Keratinocyte (primary cell): ENCODE results near the gene CFAP53.

Experiments
- EZH2 ChIP-seq: IDR thresholded peaks from one replicate; pipeline ENCODE4 v1.6.1; 2012; ENCODE audit warnings: inconsistent platforms, mild to moderate bottlenecking, low read length, moderate library complexity
- TF ChIP-seq, protein P1 (sequence below), 3 experiments: IDR thresholded peaks in 1 of 3; conservative IDR thresholded peaks in 1 of 3; optimal IDR thresholded peaks in 1 of 3; 2 replicates in 2 of 3; 3 replicates in 1 of 3; pipeline versions ENCODE3 to v1.5.1; 2011; ENCODE audit warnings: low read length in 3 of 3, mild to moderate bottlenecking in 3 of 3, moderate library complexity in 2 of 3, control low read depth in 1 of 3, inconsistent platforms in 1 of 3; ENCODE audit not compliant: insufficient read depth in 2 of 3; ENCODE audit errors: extremely low read depth in 1 of 3

DNA sequence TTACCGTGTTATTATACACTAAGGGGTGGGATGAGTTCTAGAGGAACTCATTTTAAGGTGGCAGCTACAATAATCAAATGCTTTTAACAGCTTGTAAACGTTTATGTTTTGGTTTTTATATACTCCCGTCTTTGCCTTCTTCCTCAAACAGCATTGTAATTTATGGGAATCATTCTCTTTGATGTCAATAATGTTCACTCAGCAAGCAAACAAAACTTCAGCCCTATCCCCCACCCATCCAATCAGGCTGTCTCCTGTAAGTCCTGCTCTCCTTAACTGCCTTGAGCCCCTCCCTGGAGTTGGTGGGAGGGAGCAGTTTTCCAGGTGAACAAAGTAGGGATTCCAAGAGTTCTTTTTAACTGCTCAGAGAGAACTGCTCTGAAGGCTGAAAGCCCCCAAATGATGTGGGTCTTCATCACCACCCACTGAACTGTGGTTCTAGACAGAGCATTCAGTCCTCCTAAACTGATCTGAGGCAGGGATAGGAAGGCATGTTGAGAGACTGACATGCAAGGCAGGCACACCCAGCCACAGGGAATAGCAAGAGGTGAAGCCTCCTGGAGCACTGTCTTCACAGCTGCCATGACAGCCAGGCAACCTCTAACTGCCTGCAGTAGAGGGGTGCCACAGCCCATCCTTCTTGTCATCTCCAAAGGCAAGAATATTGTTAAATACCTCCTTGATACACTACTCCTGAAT is 88.9 kb downstream of the CFAP53 start:
- TF ChIP-seq EZH2: no peak
- TF ChIP-seq, protein P1, sequence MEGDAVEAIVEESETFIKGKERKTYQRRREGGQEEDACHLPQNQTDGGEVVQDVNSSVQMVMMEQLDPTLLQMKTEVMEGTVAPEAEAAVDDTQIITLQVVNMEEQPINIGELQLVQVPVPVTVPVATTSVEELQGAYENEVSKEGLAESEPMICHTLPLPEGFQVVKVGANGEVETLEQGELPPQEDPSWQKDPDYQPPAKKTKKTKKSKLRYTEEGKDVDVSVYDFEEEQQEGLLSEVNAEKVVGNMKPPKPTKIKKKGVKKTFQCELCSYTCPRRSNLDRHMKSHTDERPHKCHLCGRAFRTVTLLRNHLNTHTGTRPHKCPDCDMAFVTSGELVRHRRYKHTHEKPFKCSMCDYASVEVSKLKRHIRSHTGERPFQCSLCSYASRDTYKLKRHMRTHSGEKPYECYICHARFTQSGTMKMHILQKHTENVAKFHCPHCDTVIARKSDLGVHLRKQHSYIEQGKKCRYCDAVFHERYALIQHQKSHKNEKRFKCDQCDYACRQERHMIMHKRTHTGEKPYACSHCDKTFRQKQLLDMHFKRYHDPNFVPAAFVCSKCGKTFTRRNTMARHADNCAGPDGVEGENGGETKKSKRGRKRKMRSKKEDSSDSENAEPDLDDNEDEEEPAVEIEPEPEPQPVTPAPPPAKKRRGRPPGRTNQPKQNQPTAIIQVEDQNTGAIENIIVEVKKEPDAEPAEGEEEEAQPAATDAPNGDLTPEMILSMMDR (optimal IDR thresholded peaks at IDR 0.05 in 1 of 3, IDR thresholded peaks at IDR 0.05 in 1 of 3, conservative IDR thresholded peaks at IDR 0.05 in 1 of 3; ENCODE audit: extremely low read depth in 1 of 3, insufficient read depth in 2 of 3, low read length in 3 of 3): no peak
